GM12878 (cell line): ENCODE data around the gene STAT3. TPM values are rescaled to one million over a fixed set of nuclear protein-coding genes. Genes with fewer than 3 reads are reported as not detected.

Experiments
- ATAC-seq: fragments of 200-7000 bp; cut with Tn5 transposase; 3 replicates; pipeline ENCODE4 v1.9.1; 2020; ENCODE audit warnings: mild to moderate bottlenecking, moderate library complexity
- BruUV-seq: library from RNA; stranded (reverse); fragments of 400-500 nt; replicated peaks from 2 replicates; lab custom pipeline; 2021; lab: Mats Ljungman, UMichigan
- CTCF ChIA-PET: fragments of 300-600 bp; sonication (Branson Sonifier 250); formaldehyde crosslinking; extraction: SDS; loops from one replicate; lab custom pipeline; 2021; ENCODE audit warnings: inconsistent platforms; lab: Yijun Ruan, JAX
- POLR2A ChIA-PET: fragments of 350-600 bp; formaldehyde crosslinking; extraction: SDS; loops from one replicate; lab custom pipeline; 2021; ENCODE audit warnings: inconsistent platforms; lab: Charles Lee
- RAD21 ChIA-PET: fragments of 300-600 bp; sonication (Branson Sonifier 250); formaldehyde crosslinking; loops from one replicate; lab custom pipeline; 2023; ENCODE audit warnings: antibody characterized with exemption; ENCODE audit not compliant: unreplicated experiment; lab: Charles Lee
- SMC1A ChIA-PET: fragments of 300-600 bp; sonication (Branson Sonifier 250); formaldehyde crosslinking; loops from one replicate; lab custom pipeline; 2023; ENCODE audit not compliant: unreplicated experiment, uncharacterized antibody; lab: Charles Lee
- DNase-seq: peaks from one replicate; pipeline ENCODE4 v3.0.0-alpha.2; 2011; ENCODE audit warnings: low read depth, low spot score
- FAIRE-seq: peaks from 3 replicates; lab custom pipeline; 2011; peaks lifted over from hg19 to GRCh38; lab: Jason Lieb, UNC
- H2AFZ ChIP-seq: 2 replicates; pipeline ENCODE4 v1.6.0; 2011; ENCODE audit warnings: low read depth, low read length, control low read depth; ENCODE audit not compliant: control insufficient read depth
- H3K27ac ChIP-seq: 2 replicates; pipeline ENCODE4 v1.5.1; 2011; ENCODE audit warnings: control low read depth; ENCODE audit not compliant: control insufficient read depth, insufficient read depth
- H3K27me3 ChIP-seq, 2 experiments: replicated peaks in 1 of 2; 2 replicates each; pipeline versions ENCODE4 v1.6.0 to v1.6.1; 2011; ENCODE audit warnings: low read length in 1 of 2; ENCODE audit not compliant: control insufficient read depth in 2 of 2, insufficient read depth in 2 of 2
- H3K36me3 ChIP-seq, 2 experiments: 2 replicates each; pipeline ENCODE4 v1.5.1; 2011; ENCODE audit warnings: low read length in 1 of 2; ENCODE audit not compliant: control insufficient read depth in 2 of 2, insufficient read depth in 2 of 2
- H3K4me1 ChIP-seq: 2 replicates; pipeline ENCODE4 v1.6.1; 2011; ENCODE audit warnings: mild to moderate bottlenecking, low read length, moderate library complexity, mixed read lengths; ENCODE audit not compliant: control insufficient read depth, insufficient read depth
- H3K4me2 ChIP-seq: 2 replicates; pipeline ENCODE4 v1.6.0; 2011; ENCODE audit warnings: control low read depth; ENCODE audit not compliant: control insufficient read depth, insufficient read depth
- H3K4me3 ChIP-seq: fragments of 200-600 bp; sonication (generic); 2 replicates; pipeline ENCODE4 v1.5.1; 2016
- H3K79me2 ChIP-seq: 2 replicates; pipeline ENCODE4 v1.6.0; 2011; ENCODE audit warnings: low read length; ENCODE audit not compliant: control insufficient read depth, insufficient read depth
- H3K9ac ChIP-seq: 2 replicates; pipeline ENCODE4 v1.8.0; 2011; ENCODE audit warnings: low read length, control low read depth, mixed read lengths; ENCODE audit not compliant: control insufficient read depth, insufficient read depth
- H3K9me3 ChIP-seq: replicated peaks from 3 replicates; pipeline ENCODE4 v1.5.1; 2011; ENCODE audit warnings: mild to moderate bottlenecking, low read length; ENCODE audit not compliant: control insufficient read depth, insufficient read depth
- H4K20me1 ChIP-seq: 2 replicates; pipeline ENCODE4 v1.6.0; 2011; ENCODE audit not compliant: control insufficient read depth, insufficient read depth
- BCL11A ChIP-seq: IDR thresholded peaks from 2 replicates; pipeline ENCODE4 v1.6.1; 2011; ENCODE audit warnings: low read depth, low read length
- JUNB ChIP-seq: IDR thresholded peaks from 2 replicates; pipeline ENCODE4 v1.6.1; 2016; ENCODE audit warnings: antibody characterized with exemption, mild to moderate bottlenecking
- RBBP5 ChIP-seq: fragments of 200-600 bp; sonication (generic); conservative IDR thresholded peaks from 2 replicates; pipeline ENCODE4 v1.6.1; 2016
- SMARCA5 ChIP-seq: fragments of 450-650 bp; IDR thresholded peaks from 2 replicates; pipeline ENCODE4 v1.6.1; 2017; ENCODE audit warnings: mild to moderate bottlenecking
- STAT1 ChIP-seq: fragments of 450-650 bp; conservative IDR thresholded peaks from 2 replicates; pipeline ENCODE4 v1.6.1; 2014; ENCODE audit warnings: antibody characterized with exemption, mild to moderate bottlenecking
- STAT3 ChIP-seq: IDR thresholded peaks from 2 replicates; pipeline ENCODE4 v1.6.1; 2011; ENCODE audit warnings: low read depth, low read length, improper control_type of control experiment
- SUZ12 ChIP-seq: fragments of 200-600 bp; sonication (generic); IDR thresholded peaks from one replicate; pipeline ENCODE4 v1.6.1; 2018; ENCODE audit warnings: antibody characterized with exemption, mild to moderate bottlenecking; ENCODE audit not compliant: unreplicated experiment
- WGBS: methylation state at CpG from one replicate; pipeline ENCODE4 v1.1.6; 2016; ENCODE audit warnings: low lambda C conversion rate; ENCODE audit not compliant: insufficient replicate concordance, insufficient coverage; ENCODE audit errors: missing lambda C conversion rate; 5-methylcytosine and 5-hydroxymethylcytosine counted together
- in situ Hi-C: fragments of 300-500 bp; cut with MboI; formaldehyde crosslinking; loops from 9 replicates; pipeline ENCODE4 v1.14.3; 2018; ENCODE audit warnings: mixed read lengths
- intact Hi-C: fragments of 100-400 bp; cut with micrococcal nuclease; formaldehyde crosslinking; loops from one replicate; pipeline ENCODE4 v1.14.2; 2022; ENCODE audit not compliant: unreplicated experiment
- polyA plus RNA-seq, 11 experiments: library from polyadenylated mRNA; depleted of rRNA in 4 of 11; unstranded in 6 of 11; stranded (reverse) in 5 of 11; fragments of >200 nt; fragmentation: Nextera tagmentation in 4 of 11; fragmentation: Illumina TruSeq in 1 of 11; extraction: Ambion mirVana in 4 of 11; extraction: Trizol in 1 of 11; gene quantifications; 1 replicate in 1 of 11; 2 replicates in 10 of 11; pipeline versions ENCODE4 v1.2.1 to v1.2.3, GENCODE V29; 2011 to 2016; ENCODE audit warnings: inconsistent platforms in 2 of 11, missing spikeins in 2 of 11, low read depth in 1 of 11
- total RNA-seq, 4 experiments: library from RNA; depleted of rRNA in 3 of 4; stranded (reverse); fragments of >200 nt in 3 of 4; fragmentation: Illumina TruSeq in 1 of 4; extraction: Trizol in 1 of 4; gene quantifications; 2 replicates each; pipeline versions ENCODE4 v1.2.1 to v1.2.3, GENCODE V29; 2013 to 2021
- TF ChIP-seq, protein P1 (sequence below): IDR thresholded peaks from 2 replicates; pipeline ENCODE4 v1.6.1; 2011; ENCODE audit warnings: mild to moderate bottlenecking, low read depth, low read length, moderate library complexity; ENCODE audit not compliant: insufficient replicate concordance

The STAT3 gene
- total and polyA plus RNA-seq, 10 of the 15 experiments (the other 5 are each of a cell fraction or from before 2014, with no cell fraction given): 18.4 to 96.4 (median 60.9) TPM

DNA sequence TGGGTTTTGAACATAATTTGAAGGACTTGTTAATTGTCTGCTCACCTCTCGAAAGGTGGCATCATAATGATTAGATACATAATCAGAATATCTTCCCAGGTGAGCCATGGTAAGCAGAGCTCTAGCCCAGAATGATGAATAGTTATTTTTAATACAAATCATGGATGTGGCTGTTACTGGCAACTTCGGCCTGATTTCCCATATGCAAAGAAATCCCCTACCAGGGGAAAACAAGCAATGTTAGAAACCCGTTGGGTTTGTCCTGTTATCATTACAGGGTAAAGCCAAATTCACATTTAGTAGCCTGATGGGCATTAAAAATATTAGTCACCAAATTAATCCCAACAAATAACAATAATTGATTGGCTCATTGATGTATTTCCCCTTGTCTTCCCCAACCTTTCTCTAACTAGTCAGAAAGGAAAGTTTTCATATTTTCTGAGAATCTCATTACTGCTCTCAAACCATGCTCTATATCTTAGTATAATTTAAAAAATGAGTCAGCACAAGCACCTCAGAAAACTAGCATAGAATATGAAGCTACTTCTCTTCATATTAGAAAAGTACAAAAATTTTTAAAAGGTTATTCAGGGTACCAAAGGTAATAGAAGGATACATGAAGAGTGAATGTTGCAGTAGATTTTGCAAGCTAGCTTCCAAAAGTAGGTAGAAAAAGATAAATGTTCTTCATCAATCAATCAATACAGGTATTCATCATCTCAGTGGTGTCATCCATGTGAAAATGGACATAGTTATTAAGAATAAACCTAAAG is 117.0 kb downstream of the STAT3 start:
- Histone ChIP-seq H3K4me3 (no peak overlapping the region; the same call in 1 of the 2 replicates), H3K9me3 (no peaks in the 10 kb centered on the region), H3K27me3 (no peaks in the 10 kb centered on the region), H3K79me2 (peaks cover 66% of the 10 kb centered on the region), H4K20me1 (no peaks in the 10 kb centered on the region)
- ChIA-PET SMC1A (interaction anchor here (0.9 to 5.3 kb wide), 7 partner anchors 13 to 129 kb away, joined by 3 to 36 read pairs (median 3); partner anchors contain the start of gene GHDC), CTCF (interaction anchor here (0.6 to 2.5 kb wide), 4 partner anchors 12 to 204 kb away, joined by 4 to 10 read pairs (median 6); no protein-coding TSS in a partner anchor), POLR2A (interaction anchor here (1.2 kb wide), 1 partner anchor 19 kb away, joined by 3 read pairs; no protein-coding TSS in a partner anchor)
- BruUV-seq: no TSS peak
- TF ChIP-seq JUNB: 0 out of 2 replicates have a peak, but pooled peaks have one; percentile 31
- no peak for TF ChIP-seq STAT1
- TF ChIP-seq, all 136 proteins: peak for 1
- in situ Hi-C loops (no loop called here), intact Hi-C loops (no loop called here)
- RAD21 ChIA-PET: no interaction called here
- Histone ChIP-seq H3K4me1 (peaks cover 20% of the 10 kb centered on the region), H3K36me3 (no peaks in the 10 kb centered on the region), H2AFZ (no peak overlapping the region), H3K27ac (no peak overlapping the region), H3K4me2 (peak overlapping the region; percentile 57), H3K9ac (no peak overlapping the region)
- 16% methylated on average over 3 of the region's 3 CpGs for WGBS
- DNase-seq (no peak), FAIRE-seq (no peak), ATAC-seq (peak; percentile 9; the same call in 1 of the 3 replicates)

DNA sequence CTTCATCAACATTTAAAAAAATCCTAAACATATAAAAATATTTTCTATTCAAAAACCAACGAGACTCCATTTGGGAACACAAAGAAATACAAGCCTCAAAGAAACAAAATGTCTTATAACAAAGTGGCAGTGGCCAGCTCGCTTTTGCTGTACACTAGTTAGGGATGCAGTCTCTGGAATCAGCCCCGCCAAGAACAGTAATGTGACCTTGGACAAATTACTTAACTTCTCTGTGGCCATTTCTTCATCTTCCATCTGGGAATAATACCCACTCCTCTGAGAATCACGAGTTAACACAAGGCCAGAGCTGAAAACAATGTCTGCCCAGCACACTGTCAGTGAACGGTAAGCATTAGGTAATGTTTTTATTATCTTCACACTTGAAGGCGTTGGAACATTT is 117.6 kb downstream of the STAT3 start:
- no peak overlapping the region for H3K4me3 ChIP-seq
- DNase-seq: no peak
- H3K27me3 ChIP-seq: no peaks in the 10 kb centered on the region
- no peak for TF ChIP-seq SUZ12
- TF ChIP-seq STAT3: no peak
- TF ChIP-seq, protein P1, sequence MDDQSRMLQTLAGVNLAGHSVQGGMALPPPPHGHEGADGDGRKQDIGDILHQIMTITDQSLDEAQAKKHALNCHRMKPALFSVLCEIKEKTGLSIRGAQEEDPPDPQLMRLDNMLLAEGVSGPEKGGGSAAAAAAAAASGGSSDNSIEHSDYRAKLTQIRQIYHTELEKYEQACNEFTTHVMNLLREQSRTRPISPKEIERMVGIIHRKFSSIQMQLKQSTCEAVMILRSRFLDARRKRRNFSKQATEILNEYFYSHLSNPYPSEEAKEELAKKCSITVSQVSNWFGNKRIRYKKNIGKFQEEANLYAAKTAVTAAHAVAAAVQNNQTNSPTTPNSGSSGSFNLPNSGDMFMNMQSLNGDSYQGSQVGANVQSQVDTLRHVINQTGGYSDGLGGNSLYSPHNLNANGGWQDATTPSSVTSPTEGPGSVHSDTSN: no peak
- no peak for TF ChIP-seq RBBP5
- TF ChIP-seq SMARCA5: no peak
- TF ChIP-seq BCL11A: no peak
- intact Hi-C loops (no loop called here), in situ Hi-C loops (no loop called here)
- WGBS: 33% methylated on average over 6 of the region's 6 CpGs
- FAIRE-seq: no peak
- H3K9me3 ChIP-seq: no peaks in the 10 kb centered on the region
- H4K20me1 ChIP-seq: no peaks in the 10 kb centered on the region
- no peak for ATAC-seq
- H3K79me2 ChIP-seq: peaks cover 64% of the 10 kb centered on the region
- peak overlapping the region; percentile 57 for H3K4me2 ChIP-seq
- H3K9ac ChIP-seq: no peak overlapping the region
- ChIA-PET CTCF (interaction anchor here (1.3 to 2.5 kb wide), 5 partner anchors 12 to 245 kb away, joined by 3 to 10 read pairs (median 6); no protein-coding TSS in a partner anchor), RAD21 (no interaction called here), POLR2A (interaction anchor here (1.2 to 2.1 kb wide), 2 partner anchors 20 to 118 kb away, joined by 3 to 6 read pairs; partner anchors contain the start of gene STAT3), SMC1A (interaction anchor here (0.6 to 5.3 kb wide), 8 partner anchors 16 to 136 kb away, joined by 3 to 36 read pairs (median 5); no protein-coding TSS in a partner anchor)
- no peak overlapping the region for H3K27ac ChIP-seq
- no TSS peak for BruUV-seq
- H3K4me1 ChIP-seq: peaks cover 20% of the 10 kb centered on the region
- no peak overlapping the region for H2AFZ ChIP-seq
- H3K36me3 ChIP-seq: no peaks in the 10 kb centered on the region
